BLaER1 (cell line): ENCODE results near the gene ATG101.
A peak's percentile ranks its signal among the peaks of the same experiment; 100 is the strongest.

ENCODE experiments used
- H3K27ac ChIP-seq: shearing (Covaris generic); formaldehyde crosslinking; 2 replicates; pipeline ENCODE4 v1.8.1; 2022
- H3K27me3 ChIP-seq: shearing (Covaris generic); formaldehyde crosslinking; 2 replicates; pipeline ENCODE4 v1.8.1; 2022
- H3K36me3 ChIP-seq: shearing (Covaris generic); formaldehyde crosslinking; 2 replicates; pipeline ENCODE4 v1.8.1; 2022
- H3K4me1 ChIP-seq: shearing (Covaris generic); formaldehyde crosslinking; 2 replicates; pipeline ENCODE4 v1.8.1; 2022
- H3K4me2 ChIP-seq: shearing (Covaris generic); formaldehyde crosslinking; 2 replicates; pipeline ENCODE4 v1.8.1; 2022
- H3K4me3 ChIP-seq: shearing (Covaris generic); formaldehyde crosslinking; 2 replicates; pipeline ENCODE4 v1.8.1; 2022
- H3K9ac ChIP-seq: shearing (Covaris generic); formaldehyde crosslinking; 2 replicates; pipeline ENCODE4 v1.8.1; 2022
- H3K9me3 ChIP-seq: shearing (Covaris generic); formaldehyde crosslinking; 2 replicates; pipeline ENCODE4 v1.8.1; 2022
- H4K20me1 ChIP-seq: shearing (Covaris generic); formaldehyde crosslinking; 2 replicates; pipeline ENCODE4 v1.8.1; 2022
- Cebpa-rat ChIP-seq: shearing (Covaris generic); IDR thresholded peaks from 2 replicates; pipeline ENCODE4 v1.8.1; 2022

The ATG101 gene

DNA sequence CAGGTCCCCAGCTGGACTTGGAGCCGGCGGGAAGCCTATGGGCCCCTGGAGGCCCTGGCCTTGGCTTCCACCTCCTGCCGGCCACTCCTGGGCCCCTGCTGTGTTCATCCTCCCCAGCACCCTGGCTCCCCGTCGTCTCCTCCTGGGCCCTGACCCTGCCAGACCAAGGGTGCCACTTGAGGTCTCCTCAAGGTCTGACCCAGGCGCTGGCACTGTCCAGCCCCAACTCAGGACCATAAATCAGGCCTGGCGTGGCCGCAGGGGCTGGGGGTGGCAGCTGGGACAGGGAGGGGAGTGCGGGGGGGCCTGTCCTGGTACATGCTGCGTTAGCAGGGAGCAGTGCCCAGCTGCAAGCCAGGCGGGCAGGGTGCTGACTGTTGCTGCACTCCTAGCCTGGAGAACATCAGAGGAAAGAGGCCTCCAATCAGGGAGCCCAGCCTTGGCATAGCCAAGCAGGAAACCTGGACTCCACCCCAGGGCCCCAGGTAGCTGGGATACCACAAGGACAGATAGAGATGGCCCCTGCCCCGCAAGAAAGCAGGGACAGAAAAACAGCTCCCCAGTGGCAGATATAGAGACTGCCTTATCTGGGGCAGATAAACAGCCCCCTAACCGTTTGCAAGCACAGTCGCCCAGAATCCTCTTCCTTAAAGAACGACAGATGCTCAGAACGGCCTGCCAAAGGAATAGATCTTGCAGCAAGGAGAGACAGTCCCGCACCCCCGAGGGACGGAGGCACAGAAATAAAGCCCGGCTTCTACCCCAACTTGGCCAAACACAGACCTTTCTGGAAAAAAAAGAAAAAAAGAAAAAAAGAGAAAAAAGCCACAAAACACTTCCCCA, 6.5 kb upstream of the ATG101 start:
- no peaks in the 10 kb centered on the region for H3K27me3 ChIP-seq
- peaks cover 22% of the 10 kb centered on the region for H3K36me3 ChIP-seq
- no peak overlapping the region for H3K4me2 ChIP-seq
- peaks cover 11% of the 10 kb centered on the region for H3K4me1 ChIP-seq
- no peak for TF ChIP-seq Cebpa-rat
- no peaks in the 10 kb centered on the region for H4K20me1 ChIP-seq
- no peak overlapping the region for H3K9ac ChIP-seq
- no peak overlapping the region for H3K27ac ChIP-seq
- H3K9me3 ChIP-seq, result no peaks in the 10 kb centered on the region
- no peak overlapping the region for H3K4me3 ChIP-seq

DNA sequence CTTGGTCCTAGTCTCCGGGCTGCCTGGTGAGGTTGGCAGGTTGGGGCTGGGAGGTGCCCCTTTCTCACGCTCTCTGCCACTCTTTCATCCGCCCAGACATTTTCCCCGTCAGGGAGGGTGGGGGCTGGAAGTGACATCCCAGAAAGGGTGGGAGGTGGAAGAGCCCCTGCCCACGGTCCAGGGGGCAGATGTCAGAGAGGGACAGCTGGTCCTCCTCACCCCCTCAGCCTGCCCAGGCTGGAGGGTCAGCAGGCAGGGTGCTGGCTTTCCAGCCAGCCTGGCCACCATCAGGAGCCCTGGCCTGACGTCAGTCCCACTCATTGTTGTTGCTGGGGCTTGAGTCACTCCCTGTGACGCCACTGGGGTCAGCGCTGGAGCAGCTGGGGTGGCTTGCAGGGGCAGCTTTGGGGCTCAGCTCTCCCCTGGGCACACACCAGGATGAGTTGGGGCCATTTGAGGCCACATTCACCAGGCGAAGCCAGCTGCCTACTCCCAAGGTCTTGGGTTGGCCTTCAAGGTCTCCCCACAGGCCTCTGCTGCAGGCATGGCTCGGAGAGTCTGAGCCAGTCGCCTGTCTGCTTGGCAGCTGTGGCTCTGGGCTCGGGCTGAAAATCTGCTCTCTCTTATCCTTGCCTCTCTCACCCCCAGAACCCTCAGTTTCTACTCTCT, 5.7 kb upstream of the ATG101 start:
- Histone ChIP-seq H4K20me1 (no peaks in the 10 kb centered on the region), H3K9me3 (no peaks in the 10 kb centered on the region), H3K9ac (no peak overlapping the region), H3K36me3 (peaks cover 14% of the 10 kb centered on the region), H3K4me1 (peaks cover 14% of the 10 kb centered on the region), H3K27ac (no peak overlapping the region), H3K4me2 (no peak overlapping the region), H3K4me3 (no peak overlapping the region), H3K27me3 (no peaks in the 10 kb centered on the region)
- TF ChIP-seq Cebpa-rat, result no peak

DNA sequence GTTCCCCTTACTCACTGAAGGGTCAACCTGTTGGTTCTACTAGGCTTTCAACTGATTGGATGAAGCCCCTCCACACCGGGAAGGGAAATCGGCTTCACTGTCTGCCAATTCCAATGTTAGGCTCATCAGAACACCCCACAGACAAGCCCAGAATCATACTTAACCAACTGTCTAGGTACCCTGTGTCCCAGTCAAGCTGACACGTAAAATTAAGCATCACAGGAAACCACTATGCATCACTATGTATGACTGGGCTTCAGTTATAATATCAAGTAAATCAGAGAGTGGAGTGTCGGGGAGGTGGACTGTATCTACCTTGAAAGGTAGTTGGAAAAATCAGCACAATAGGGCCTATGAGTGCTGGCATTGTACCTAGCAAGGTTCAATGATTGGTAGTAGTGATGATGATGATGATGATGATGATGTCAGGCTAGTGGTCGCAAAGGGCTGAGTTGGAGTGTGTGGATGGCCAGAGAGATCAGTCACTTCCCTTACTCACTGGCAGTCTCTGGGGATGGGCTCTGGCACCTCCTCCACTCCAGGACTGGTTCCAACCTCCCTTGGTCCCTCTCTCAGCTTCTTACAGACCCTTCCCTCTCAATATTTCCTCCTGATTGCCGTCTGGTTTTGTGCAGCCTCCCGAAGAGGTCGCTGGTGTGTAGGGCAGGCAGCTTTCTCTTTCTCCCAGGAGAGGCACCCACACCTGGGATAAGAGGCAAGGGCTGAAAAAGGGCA, 3.3 kb upstream of the ATG101 start:
- no peaks in the 10 kb centered on the region for H3K9me3 ChIP-seq
- H4K20me1 ChIP-seq, result peaks cover 16% of the 10 kb centered on the region
- H3K4me2 ChIP-seq, result peak overlapping the region; percentile 31
- H3K9ac ChIP-seq, result no peak overlapping the region
- H3K36me3 ChIP-seq, result no peaks in the 10 kb centered on the region
- H3K27ac ChIP-seq, result no peak overlapping the region
- no peaks in the 10 kb centered on the region for H3K27me3 ChIP-seq
- H3K4me3 ChIP-seq, result no peak overlapping the region
- no peak for TF ChIP-seq Cebpa-rat
- H3K4me1 ChIP-seq, result peaks cover 27% of the 10 kb centered on the region

DNA sequence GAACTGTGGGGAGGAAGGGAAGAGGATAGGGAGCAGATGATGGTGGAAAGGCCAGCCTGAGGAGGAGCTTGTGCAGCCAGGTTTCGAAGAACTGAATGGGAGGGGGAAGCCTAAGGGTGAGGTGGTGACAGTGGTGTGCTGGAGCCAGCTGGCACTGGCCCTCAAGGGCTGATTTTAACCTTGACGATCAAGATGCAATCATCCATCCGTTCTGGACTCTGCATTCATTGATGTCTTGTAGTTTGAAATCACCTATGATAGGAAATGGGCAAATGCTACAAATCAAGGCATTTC, 2.8 kb upstream of the ATG101 start:
- H4K20me1 ChIP-seq, result peaks cover 21% of the 10 kb centered on the region
- no peak overlapping the region for H3K4me3 ChIP-seq
- peak overlapping the region; percentile 31 for H3K4me2 ChIP-seq
- H3K4me1 ChIP-seq, result peaks cover 32% of the 10 kb centered on the region
- H3K27ac ChIP-seq, result no peak overlapping the region
- no peak overlapping the region for H3K9ac ChIP-seq
- no peaks in the 10 kb centered on the region for H3K27me3 ChIP-seq
- peaks cover 4% of the 10 kb centered on the region; the same call in 1 of the 2 replicates for H3K36me3 ChIP-seq
- TF ChIP-seq Cebpa-rat, result no peak
- no peaks in the 10 kb centered on the region for H3K9me3 ChIP-seq

DNA sequence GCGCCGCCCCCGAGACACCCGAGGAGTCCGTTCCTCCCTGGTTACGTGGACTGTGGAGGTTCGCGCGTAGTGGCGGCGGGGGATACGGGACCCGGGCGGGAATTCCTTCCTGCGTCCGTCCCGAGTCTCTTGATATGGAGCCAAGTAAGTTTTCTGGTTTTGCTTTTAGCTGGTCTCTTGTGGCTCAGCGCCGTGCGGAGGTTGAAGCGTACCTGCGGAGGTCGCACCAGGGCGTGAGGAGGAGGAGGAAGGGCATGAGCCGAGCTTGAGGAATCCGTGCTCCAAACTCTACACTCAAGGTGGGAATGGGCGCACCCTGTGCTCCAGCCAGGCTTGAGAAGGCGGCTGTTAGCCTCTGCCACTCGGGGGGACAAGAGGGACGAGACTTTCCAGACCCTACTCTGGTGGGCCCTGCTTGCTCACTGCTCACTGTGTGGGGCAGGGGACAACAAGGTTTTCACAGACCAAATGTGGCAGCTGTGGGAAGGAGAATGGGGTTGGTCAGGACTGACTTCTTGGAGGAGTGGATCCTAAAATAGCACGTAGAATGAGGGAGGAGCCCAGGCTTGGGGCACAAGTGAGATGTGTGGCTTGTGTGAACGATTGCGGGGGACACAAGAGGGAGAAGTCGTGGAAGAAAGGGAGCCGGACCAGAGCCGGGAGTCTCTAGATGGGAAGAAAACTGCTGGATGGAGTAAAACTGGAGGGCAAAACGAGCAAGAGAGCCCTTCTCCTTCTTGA, 577 bp downstream of the ATG101 start:
- Histone ChIP-seq H3K4me3 (peak overlapping the region; percentile 96), H3K4me2 (peak overlapping the region; percentile 97), H3K27ac (peak overlapping the region; percentile 100), H3K9ac (peak overlapping the region; percentile 99), H3K4me1 (peaks cover 65% of the 10 kb centered on the region), H3K27me3 (no peaks in the 10 kb centered on the region), H3K36me3 (peaks cover 30% of the 10 kb centered on the region), H3K9me3 (no peaks in the 10 kb centered on the region), H4K20me1 (peaks cover 54% of the 10 kb centered on the region)
- TF ChIP-seq Cebpa-rat, result no peak

DNA sequence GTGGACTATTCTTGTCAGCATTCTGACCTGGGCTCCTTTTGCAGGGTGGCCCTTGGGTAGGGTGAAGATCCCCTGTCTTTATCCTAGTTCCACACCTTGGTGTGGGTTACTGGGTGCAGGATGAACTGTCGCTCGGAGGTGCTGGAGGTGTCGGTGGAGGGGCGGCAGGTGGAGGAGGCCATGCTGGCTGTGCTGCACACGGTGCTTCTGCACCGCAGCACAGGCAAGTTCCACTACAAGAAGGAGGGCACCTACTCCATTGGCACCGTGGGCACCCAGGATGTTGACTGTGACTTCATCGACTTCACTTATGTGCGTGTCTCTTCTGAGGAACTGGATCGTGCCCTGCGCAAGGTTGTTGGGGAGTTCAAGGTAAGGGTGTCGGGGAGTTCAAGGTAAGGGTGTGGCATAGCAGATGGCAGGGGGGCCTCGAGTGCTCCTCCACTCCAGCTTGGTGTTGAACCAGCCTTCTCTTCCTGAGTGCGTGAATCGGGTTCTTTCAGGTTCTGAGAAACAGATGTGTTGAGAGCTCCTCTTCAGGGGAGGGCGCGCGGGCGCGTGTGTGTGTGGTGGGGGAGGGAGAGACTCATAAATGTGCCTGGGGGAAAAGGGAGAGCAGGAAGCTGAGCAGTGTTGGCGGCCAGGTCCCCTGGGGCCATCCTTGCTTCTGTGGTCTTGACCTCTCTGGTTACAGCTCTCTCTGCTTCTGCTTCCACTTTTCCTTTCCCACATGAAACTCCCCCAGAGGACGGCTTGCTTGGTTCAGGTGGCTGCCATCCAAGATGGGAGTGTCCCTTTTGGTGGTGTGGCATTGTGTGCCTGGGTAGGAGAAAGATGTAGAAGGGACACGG, 4.0 kb downstream of the ATG101 start:
- H3K9me3 ChIP-seq, result no peaks in the 10 kb centered on the region
- peaks cover 74% of the 10 kb centered on the region for H3K4me1 ChIP-seq
- peaks cover 63% of the 10 kb centered on the region for H3K36me3 ChIP-seq
- H3K4me3 ChIP-seq, result peak overlapping the region; percentile 39
- H3K27me3 ChIP-seq, result no peaks in the 10 kb centered on the region
- TF ChIP-seq Cebpa-rat, result no peak
- H3K4me2 ChIP-seq, result peak overlapping the region; percentile 97
- H4K20me1 ChIP-seq, result peaks cover 85% of the 10 kb centered on the region
- H3K27ac ChIP-seq, result peak overlapping the region; percentile 62
- peak overlapping the region; percentile 56 for H3K9ac ChIP-seq

DNA sequence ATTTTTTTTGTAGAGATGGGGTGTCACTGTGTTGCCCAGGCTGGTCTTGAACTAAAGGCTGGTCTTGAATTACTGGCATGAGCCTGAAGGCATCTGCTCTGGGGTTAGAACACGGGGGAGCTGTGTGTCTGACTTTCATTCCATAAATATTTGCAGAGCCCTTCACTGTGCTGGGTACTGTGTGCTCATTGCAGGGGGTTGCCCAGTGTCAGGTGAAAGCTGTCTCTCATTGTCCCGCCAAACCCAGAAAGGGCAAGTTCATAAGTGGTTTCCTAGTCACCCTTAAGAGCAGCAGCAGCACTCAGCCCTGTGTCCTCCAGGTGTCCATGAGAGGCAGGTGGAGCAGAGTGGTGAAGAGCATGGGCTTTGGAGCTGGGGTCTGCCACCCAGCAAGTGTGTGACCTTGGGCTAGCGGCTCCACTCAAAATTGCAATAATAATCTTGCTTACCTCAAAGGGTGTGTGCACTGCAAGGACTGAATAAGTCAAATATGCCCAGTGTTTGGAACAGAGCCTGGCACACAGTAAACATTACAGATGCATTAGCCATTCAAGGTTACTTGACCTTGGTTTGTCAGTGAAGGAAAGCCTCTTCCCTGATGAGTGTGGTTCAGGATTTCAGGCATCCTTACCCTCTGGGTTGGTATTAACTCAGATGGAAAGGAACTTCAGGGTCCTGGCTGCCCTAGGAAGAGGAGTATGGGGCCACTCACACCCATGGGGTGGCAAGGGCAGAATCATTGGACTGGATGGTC, 5.4 kb downstream of the ATG101 start:
- Histone ChIP-seq H3K27ac (peak overlapping the region; percentile 62; the same call in 1 of the 2 replicates), H3K9me3 (no peaks in the 10 kb centered on the region), H3K36me3 (peaks cover 77% of the 10 kb centered on the region), H3K4me1 (peaks cover 83% of the 10 kb centered on the region), H3K27me3 (no peaks in the 10 kb centered on the region), H3K4me3 (no peak overlapping the region), H4K20me1 (peaks cover 96% of the 10 kb centered on the region), H3K9ac (0 out of 2 replicates have a peak overlapping the region, but pooled peaks have one; percentile 56), H3K4me2 (peak overlapping the region; percentile 97)
- TF ChIP-seq Cebpa-rat, result no peak

DNA sequence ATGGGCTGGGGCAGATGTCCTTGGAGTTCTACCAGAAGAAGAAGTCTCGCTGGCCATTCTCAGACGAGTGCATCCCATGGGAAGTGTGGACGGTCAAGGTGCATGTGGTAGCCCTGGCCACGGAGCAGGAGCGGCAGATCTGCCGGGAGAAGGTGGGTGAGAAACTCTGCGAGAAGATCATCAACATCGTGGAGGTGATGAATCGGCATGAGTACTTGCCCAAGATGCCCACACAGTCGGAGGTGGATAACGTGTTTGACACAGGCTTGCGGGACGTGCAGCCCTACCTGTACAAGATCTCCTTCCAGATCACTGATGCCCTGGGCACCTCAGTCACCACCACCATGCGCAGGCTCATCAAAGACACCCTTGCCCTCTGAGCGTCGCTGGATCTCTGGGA, 7.0 kb downstream of the ATG101 start:
- Histone ChIP-seq H3K4me1 (peaks cover 86% of the 10 kb centered on the region), H4K20me1 (peaks cover 80% of the 10 kb centered on the region), H3K36me3 (peaks cover 76% of the 10 kb centered on the region)

More for the DNA sequence above, 7.0 kb downstream of the ATG101 start:
- H3K27ac ChIP-seq, result no peak overlapping the region
- H3K9me3 ChIP-seq, result no peaks in the 10 kb centered on the region
- H3K9ac ChIP-seq, result no peak overlapping the region
- no peak for TF ChIP-seq Cebpa-rat
- H3K4me3 ChIP-seq, result no peak overlapping the region
- no peak overlapping the region for H3K4me2 ChIP-seq
- H3K27me3 ChIP-seq, result no peaks in the 10 kb centered on the region
